Amniotic stem cell (primary cell): ENCODE data around the gene MAPK8IP2.
"Not testable (repeated sequence)": the region's sequence is repeated elsewhere in the genome, so short reads cannot be mapped to it uniquely, and the experiment has no call there.

Experiments
- DNase-seq: peaks from one replicate; lab custom pipeline; 2025; lab: John Stamatoyannopoulos, UW

The MAPK8IP2 gene

DNA sequence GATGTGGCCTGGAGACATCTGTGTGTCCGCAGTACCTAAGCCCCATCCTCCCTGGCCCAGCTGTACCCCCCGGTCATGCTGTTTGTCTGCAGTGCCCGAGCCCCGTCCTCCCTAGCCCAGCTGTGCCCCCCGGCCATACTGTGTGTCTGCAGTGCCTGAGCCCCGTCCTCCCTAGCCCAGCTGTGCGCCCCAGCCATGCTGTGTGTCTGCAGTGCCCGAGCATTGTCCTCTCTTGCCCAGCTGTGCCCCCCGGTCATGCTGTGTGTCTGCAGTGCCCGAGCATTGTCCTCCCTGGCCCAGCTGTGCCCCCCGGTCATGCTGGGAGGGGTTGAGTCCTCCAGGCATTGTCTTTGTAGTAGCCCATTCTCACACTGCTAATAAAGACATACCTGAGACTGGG, 35.0 kb downstream of the MAPK8IP2 start:
- no peak for DNase-seq

DNA sequence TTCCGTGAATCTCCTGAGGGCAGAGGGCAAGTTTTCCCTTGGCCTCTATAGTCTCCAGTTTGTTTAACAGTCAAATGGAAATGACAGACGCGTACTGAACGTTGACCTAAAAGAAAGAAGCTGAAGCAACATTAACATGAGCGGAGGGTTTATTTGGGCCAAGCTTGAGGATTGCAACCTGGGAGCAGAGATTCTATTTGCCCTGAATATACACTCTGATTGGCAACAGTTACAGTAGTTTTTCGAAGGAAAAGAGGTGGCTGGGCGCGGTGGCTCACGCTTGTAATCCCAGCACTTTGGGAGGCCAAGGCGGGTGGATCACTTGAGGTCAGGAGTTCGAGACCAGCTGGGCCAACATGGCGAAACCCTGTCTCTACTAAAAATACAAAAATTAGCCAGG, 39.7 kb downstream of the MAPK8IP2 start:
- DNase-seq = not testable (repeated sequence)

DNA sequence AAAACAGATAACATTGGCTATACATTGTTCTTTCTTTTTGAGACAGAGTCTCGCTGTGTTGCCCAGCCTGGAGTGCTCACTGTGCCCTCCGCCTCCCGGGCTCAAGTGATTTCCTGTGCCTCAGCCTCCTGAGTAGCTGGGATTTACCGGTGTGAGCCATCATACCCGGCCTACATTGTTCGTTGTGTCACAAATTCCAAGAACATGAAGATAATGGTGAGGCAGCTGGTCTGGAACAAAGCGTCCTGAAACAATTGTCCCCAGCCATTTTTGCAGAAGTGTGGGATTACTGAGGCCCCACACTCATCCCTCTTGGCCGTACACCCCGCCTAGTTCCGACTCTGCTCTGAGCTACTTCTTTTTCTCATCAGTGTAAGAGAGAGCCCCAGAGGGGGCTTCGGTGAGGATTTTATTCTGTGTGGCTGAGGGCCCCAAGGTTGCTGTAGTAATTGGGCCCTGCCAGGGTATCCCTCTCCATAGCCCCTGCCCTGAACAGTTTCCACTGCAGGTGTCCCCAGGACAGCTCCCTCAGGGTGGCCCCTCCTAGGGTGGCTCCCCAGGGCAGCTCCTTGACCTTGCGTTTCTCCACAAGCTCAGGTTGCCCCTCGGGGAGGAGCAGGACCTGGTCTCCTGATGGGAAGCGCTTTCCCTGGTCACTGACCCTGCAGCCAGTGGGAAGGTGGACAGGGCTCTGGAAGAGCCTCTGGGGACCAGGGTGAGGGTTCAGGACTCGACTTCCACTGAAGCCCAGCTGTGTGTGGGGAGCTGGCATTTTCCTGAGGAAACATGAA, 40.5 kb downstream of the MAPK8IP2 start:
- DNase-seq = no peak

DNA sequence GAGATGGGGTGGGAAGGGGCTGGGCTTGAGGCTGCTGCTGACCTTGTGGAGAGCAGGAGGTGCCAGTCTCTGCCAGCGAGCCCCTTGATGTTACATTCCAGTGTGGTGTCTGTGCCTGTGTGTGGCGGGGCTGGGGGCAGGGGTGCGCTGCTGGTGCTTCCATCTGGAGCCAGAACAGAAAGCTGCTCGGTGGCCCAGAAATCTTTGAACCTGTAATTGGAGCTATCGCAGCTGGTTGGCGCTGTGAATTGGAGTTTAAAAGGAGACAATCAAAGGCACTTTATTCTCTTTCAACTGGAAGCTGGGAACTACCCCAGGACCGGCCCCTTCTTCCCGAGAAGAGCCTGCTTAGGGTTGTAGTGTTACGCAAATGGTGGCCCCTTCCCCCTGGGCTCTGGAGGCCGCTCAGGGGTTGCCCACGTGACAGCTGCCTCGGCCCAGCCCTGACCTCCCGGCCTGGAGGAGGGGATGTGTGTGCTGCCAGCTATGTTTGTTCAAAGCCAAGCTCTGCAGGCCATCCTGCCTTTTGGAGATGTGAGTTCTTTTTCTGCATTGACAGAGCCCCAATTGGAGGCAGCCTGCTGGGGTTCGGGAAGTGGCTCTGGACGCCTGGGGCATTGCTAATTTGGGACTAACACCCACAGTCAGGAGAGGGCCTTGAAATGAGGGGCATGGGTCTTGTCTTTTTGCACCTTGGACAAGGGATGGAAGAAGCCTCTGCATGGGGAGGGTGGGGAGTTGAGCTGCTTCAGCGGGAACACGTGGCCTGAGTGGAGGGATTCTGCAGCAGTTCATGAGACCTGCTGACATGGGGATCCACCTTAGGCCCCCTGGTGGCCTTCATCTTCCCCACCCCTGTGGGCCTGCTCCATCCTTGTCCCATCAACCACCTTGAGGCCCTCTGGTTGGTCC, 41.4 kb downstream of the MAPK8IP2 start:
- no peak for DNase-seq

DNA sequence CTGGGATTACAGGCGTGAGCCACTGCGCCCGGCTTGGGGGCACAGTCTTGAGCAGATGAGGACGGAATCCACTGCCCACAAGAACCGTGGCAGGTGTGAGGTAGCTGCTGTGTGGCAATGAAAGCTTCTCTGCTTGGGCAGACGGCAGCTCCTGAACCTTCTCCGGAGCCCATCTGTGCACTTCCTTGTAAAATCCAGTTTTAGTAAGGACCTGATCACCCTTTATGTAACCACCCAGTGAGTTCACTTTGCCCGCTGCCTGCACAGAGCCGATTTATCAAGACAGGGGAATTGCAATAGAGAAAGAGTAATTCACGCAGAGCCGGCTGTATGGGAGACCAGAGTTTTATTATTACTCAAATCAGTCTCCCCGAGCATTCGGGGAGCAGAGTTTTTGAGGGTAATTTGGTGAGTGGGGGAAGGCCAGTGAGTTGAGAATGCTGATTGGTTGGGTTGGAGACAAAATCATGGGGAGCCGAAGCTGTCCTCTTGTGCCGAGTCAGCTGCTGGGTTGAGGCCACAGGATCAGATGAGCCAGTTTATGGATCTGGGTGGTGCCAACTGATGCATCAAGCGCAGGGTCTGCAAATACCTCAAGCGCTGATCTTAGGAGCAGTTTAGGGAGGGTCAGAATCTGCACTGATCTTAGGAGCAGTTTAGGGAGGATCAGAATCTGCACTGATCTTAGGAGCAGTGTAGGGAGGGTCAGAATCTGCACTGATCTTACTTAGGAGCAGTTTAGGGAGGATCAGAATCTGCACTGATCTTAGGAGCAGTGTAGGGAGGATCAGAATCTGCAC, 42.6 kb downstream of the MAPK8IP2 start:
- DNase-seq = not testable (repeated sequence)

DNA sequence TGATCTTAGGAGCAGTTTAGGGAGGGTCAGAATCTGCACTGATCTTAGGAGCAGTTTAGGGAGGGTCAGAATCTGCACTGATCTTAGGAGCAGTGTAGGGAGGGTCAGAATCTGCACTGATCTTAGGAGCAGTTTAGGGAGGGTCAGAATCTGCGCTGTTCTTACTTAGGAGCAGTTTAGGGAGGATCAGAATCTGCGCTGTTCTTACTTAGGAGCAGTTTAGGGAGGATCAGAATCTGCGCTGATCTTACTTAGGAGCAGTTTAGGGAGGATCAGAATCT, 43.2 kb downstream of the MAPK8IP2 start:
- DNase-seq = not testable (repeated sequence)

DNA sequence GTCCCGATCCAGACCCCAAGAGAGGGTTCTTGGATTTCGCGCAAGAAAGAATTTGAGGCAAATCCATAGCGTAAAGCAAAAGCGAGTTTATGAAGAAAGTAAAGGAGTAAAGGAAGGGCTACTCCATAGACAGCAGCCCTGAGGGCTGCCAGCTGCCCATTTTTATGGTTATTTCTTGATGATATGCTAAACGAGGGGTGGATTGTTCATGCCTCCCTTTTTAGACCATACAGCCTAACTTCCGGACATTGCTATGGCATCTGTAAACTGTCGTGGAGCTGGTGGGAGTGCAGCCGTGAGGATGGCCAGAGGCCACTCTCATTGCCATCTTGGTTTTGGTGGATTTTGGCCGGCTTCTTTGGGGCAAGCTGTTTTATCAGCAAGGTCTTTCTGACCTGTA, 52.7 kb downstream of the MAPK8IP2 start:
- DNase-seq = no peak

DNA sequence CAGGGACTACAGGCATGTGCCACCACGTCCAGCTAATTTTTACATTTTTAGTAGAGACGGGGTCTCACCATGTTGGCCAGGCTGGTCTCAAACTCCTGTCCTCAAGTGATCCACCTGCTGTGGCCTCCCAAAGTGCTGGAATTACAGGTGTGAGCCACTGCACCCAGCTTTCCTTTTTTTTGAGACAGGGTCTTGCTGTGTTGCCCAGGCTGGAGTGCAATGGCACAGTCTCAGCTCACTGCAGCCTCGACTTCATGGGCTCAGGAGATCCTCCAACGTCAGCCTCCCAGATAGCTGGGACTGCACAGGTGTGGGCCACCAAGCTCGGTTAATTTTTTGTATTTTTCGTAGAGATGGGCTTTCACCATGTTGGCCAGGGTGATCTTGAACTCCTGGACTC, 54.1 kb downstream of the MAPK8IP2 start:
- DNase-seq = not testable (repeated sequence)

DNA sequence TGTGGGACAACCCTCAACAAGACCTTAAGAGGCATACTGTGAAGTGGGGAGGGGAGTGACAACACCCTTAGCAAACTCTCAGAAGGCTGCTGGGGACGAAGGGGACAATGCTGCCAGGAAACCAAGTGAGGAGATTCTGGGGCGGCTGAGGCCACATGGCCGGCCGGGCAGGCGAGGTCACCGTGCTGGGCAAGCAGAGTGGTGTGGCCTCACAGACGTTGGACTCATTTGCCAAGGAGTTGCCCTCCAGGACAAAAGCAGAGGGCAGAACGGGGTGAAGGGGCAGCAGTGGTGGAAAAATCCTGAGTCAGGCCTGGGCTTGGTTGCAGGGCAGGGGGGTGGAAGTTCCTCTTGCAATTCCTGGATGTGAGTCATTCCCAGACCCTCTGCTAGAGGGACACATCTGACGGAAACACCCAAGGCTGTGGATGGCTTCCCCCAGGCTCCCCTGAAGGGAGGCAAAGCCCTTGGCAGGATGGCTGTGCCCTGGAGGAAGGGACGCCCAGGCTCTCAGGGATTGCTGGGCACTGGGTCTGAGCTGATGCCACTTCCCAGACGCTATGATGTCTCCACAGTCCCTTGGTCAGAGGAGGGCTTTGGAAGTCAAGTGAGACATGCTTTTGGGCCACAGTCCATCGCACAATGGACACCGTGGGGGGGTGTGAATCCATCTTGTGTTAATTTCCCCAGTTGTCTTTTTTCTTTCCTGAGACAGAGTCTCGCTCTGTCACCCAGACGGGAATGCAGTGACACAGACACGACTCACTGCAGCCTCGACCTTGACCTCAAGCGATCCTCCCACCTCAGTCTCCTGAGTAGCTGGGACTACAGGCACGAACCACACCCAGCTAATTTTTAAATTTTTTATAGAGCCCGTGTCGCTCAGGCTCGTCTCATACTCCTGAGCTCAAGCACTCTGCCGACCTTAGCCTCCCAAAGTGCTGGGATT, 55.8 kb downstream of the MAPK8IP2 start:
- DNase-seq = peak; percentile 14

DNA sequence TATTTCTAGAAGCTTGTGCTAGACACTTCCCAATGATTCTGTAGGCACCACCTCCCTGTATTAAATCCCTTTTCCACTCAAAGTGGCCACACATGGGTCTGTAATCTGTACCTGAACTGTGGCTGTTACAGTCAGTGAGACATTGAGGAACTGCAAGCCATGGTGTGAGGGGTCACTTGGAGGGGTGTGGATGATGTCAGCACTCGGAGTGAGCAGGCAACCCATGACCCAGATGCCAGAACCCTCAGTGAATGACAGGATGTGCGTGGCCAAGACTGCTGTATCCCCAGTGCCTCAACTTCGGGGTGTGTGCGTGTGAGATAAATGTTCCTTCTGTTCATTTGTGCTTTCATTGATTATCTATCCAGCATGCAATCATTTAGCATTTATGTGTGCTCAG, 57.3 kb downstream of the MAPK8IP2 start:
- DNase-seq = no peak

DNA sequence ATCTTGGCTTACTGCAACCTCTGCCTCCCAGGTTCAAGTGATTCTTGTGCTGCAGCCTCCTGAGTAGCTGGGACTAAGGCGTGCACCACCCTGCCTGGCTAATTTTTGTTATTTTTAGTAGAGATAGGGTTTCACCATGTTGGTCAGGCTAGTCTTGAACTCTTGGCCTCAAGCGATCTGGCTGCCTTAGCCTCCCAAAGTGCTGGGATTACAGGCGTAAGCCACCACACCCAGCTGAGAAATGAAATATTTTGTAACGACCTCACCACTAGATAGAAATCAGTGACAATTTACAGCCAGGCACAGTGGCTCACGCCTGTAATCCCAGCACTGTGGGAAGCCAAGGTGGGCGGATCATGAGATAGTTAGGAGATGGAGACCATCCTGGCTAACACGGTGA, 59.1 kb downstream of the MAPK8IP2 start:
- DNase-seq = not testable (repeated sequence)

DNA sequence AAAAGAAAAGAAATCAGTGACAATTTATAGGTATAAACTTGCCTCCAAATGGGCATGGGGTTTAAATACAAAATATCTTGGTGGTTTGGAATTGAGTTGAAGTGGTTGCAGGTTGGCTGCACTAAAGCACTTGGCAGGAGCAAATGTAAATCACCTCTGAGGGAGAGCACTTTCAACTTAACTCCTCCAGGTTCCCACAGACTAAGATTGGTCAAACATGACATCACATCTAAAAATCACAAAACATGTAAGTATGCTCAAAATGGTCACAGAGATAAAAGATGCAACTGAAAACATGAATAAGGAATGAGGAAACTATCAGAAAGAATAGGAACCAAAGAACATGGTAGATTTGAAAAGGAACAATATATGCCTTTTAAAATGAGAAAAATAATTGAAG, 59.7 kb downstream of the MAPK8IP2 start:
- no peak for DNase-seq
